GM23338 (cell line): ENCODE results near the gene UPF2. TPM values are rescaled to one million over a fixed set of nuclear protein-coding genes. Genes with fewer than 3 reads are reported as not detected.

ENCODE experiments used
- ATAC-seq: fragments of 200-7000 bp; cut with Tn5 transposase; 3 replicates; pipeline ENCODE4 v1.9.1; 2020
- DNase-seq: peaks from one replicate; pipeline ENCODE4 v3.0.0-alpha.2; 2015; ENCODE audit warnings: low spot score
- H2AFZ ChIP-seq: fragments of 200-600 bp; sonication (generic); 2 replicates; pipeline ENCODE4 v1.8.0; 2016; ENCODE audit warnings: antibody characterized with exemption, mild to moderate bottlenecking, moderate library complexity
- H3F3A ChIP-seq: fragments of 200-600 bp; sonication (generic); replicated peaks from 2 replicates; pipeline ENCODE4 v1.8.0; 2017; ENCODE audit warnings: antibody characterized with exemption, mixed run types, low read depth
- H3K27ac ChIP-seq: fragments of 200-600 bp; sonication (generic); 2 replicates; pipeline ENCODE4 v1.6.1; 2016; ENCODE audit warnings: low read depth
- H3K27me3 ChIP-seq: fragments of 200-600 bp; sonication (generic); 2 replicates; pipeline ENCODE4 v1.8.0; 2016; ENCODE audit warnings: mild to moderate bottlenecking, mixed run types, moderate library complexity; ENCODE audit not compliant: insufficient read depth
- H3K36me3 ChIP-seq: fragments of 200-600 bp; sonication (generic); 2 replicates; pipeline ENCODE4 v1.8.0; 2016; ENCODE audit warnings: mild to moderate bottlenecking; ENCODE audit not compliant: insufficient read depth
- H3K4me1 ChIP-seq: fragments of 200-600 bp; sonication (generic); 2 replicates; pipeline ENCODE4 v1.8.0; 2016; ENCODE audit warnings: mild to moderate bottlenecking, moderate library complexity; ENCODE audit not compliant: insufficient read depth
- H3K4me2 ChIP-seq: fragments of 200-600 bp; sonication (generic); 2 replicates; pipeline ENCODE4 v1.7.1; 2017; ENCODE audit warnings: mixed run types
- H3K4me3 ChIP-seq: fragments of 200-600 bp; sonication (generic); 2 replicates; pipeline ENCODE4 v1.6.1; 2016; ENCODE audit warnings: mixed run types
- H3K79me2 ChIP-seq: fragments of 200-600 bp; sonication (generic); replicated peaks from 2 replicates; pipeline ENCODE4 v1.8.0; 2017; ENCODE audit warnings: mild to moderate bottlenecking; ENCODE audit not compliant: insufficient read depth
- H3K9me2 ChIP-seq: fragments of 200-600 bp; sonication (generic); 2 replicates; pipeline ENCODE4 v1.8.0; 2017; ENCODE audit not compliant: insufficient read depth
- H4K20me1 ChIP-seq: fragments of 200-600 bp; sonication (generic); replicated peaks from 2 replicates; pipeline ENCODE4 v1.8.0; 2017; ENCODE audit warnings: mild to moderate bottlenecking; ENCODE audit not compliant: insufficient read depth
- H3K27ac Mint-ChIP-seq: 2 replicates; pipeline ENCODE4 v1.8.0; 2020; ENCODE audit warnings: inconsistent platforms, mild to moderate bottlenecking, moderate library complexity, mixed read lengths
- H3K27me3 Mint-ChIP-seq: 3 replicates; pipeline ENCODE4 v1.8.0; 2022; ENCODE audit warnings: low read depth, mild to moderate bottlenecking, moderate library complexity, mixed read lengths, inconsistent platforms; ENCODE audit not compliant: insufficient read depth, poor library complexity
- H3K36me3 Mint-ChIP-seq: 3 replicates; pipeline ENCODE4 v1.8.0; 2021; ENCODE audit warnings: low read depth, mild to moderate bottlenecking, inconsistent platforms, moderate library complexity, mixed read lengths
- H3K4me1 Mint-ChIP-seq: 3 replicates; pipeline ENCODE4 v1.8.0; 2020; ENCODE audit warnings: mild to moderate bottlenecking, inconsistent platforms, mixed read lengths
- H3K4me3 Mint-ChIP-seq: 3 replicates; pipeline ENCODE4 v1.8.0; 2021; ENCODE audit warnings: moderate library complexity, mild to moderate bottlenecking, inconsistent platforms, mixed read lengths
- H3K9me3 Mint-ChIP-seq: 3 replicates; pipeline ENCODE4 v1.8.0; 2020; ENCODE audit warnings: moderate library complexity, mild to moderate bottlenecking, inconsistent platforms, mixed read lengths
- CREB1 ChIP-seq: fragments of 250-450 bp; sonication (Bioruptor Pico); IDR thresholded peaks from 2 replicates; pipeline ENCODE4 v1.5.0; 2020; ENCODE audit warnings: low read depth, mild to moderate bottlenecking, moderate library complexity
- EZH2 ChIP-seq: fragments of 200-600 bp; sonication (generic); IDR thresholded peaks from one replicate; pipeline ENCODE4 v1.8.0; 2017; ENCODE audit warnings: antibody characterized with exemption, mild to moderate bottlenecking, low read depth; ENCODE audit not compliant: unreplicated experiment
- EZH2phosphoT487 ChIP-seq: fragments of 200-600 bp; sonication (generic); IDR thresholded peaks from one replicate; pipeline ENCODE4 v1.8.1; 2018; ENCODE audit warnings: antibody characterized with exemption; ENCODE audit not compliant: unreplicated experiment
- JUNB ChIP-seq: IDR thresholded peaks from one replicate; pipeline ENCODE4 v1.6.1; 2016; ENCODE audit warnings: antibody characterized with exemption; ENCODE audit not compliant: unreplicated experiment
- POLR2AphosphoS5 ChIP-seq: IDR thresholded peaks from 2 replicates; pipeline ENCODE4 v1.6.1; 2016; ENCODE audit warnings: antibody characterized with exemption, low read depth
- ZNF114 ChIP-seq: fragments of 250-450 bp; sonication (Bioruptor Pico); IDR thresholded peaks from 2 replicates; pipeline ENCODE4 v1.5.0; 2020; ENCODE audit warnings: mild to moderate bottlenecking, moderate library complexity
- ZNF331 ChIP-seq: fragments of 250-450 bp; sonication (Bioruptor Pico); IDR thresholded peaks from 2 replicates; pipeline ENCODE4 v1.5.0; 2020; ENCODE audit warnings: low read depth, mild to moderate bottlenecking, moderate library complexity
- polyA plus RNA-seq: library from polyadenylated mRNA; unstranded; fragments of >200 nt; fragmentation: Nextera tagmentation; extraction: Ambion mirVana; gene quantifications from 2 replicates; pipeline ENCODE4 v1.2.1, GENCODE V29; 2016
- total RNA-seq: library from RNA; depleted of rRNA; stranded (reverse); fragments of >200 nt; shearing (Covaris generic); gene quantifications from 2 replicates; pipeline ENCODE4 v1.2.3, GENCODE V29; 2014
- TF ChIP-seq, protein P1 (sequence below), 2 experiments: fragments of 200-600 bp in 1 of 2; sonication (generic) in 1 of 2; conservative IDR thresholded peaks; 2 replicates each; pipeline versions ENCODE4 v1.5.1 to v1.6.1; 2016 to 2017; ENCODE audit warnings: antibody characterized with exemption in 2 of 2, low read depth in 2 of 2, mild to moderate bottlenecking in 2 of 2, moderate library complexity in 1 of 2
- TF ChIP-seq, protein P2 (sequence below): IDR thresholded peaks from 2 replicates; pipeline ENCODE4 v1.6.1; 2016; ENCODE audit warnings: antibody characterized with exemption
- TF ChIP-seq, protein P3 (sequence below): fragments of 250-450 bp; sonication (Bioruptor Pico); IDR thresholded peaks from 2 replicates; pipeline ENCODE4 v1.5.0; 2020; ENCODE audit warnings: mild to moderate bottlenecking, moderate library complexity

The UPF2 gene
- total and polyA plus RNA-seq, 2 experiments from 2014 or later, result 29.0 to 78.5 TPM

DNA sequence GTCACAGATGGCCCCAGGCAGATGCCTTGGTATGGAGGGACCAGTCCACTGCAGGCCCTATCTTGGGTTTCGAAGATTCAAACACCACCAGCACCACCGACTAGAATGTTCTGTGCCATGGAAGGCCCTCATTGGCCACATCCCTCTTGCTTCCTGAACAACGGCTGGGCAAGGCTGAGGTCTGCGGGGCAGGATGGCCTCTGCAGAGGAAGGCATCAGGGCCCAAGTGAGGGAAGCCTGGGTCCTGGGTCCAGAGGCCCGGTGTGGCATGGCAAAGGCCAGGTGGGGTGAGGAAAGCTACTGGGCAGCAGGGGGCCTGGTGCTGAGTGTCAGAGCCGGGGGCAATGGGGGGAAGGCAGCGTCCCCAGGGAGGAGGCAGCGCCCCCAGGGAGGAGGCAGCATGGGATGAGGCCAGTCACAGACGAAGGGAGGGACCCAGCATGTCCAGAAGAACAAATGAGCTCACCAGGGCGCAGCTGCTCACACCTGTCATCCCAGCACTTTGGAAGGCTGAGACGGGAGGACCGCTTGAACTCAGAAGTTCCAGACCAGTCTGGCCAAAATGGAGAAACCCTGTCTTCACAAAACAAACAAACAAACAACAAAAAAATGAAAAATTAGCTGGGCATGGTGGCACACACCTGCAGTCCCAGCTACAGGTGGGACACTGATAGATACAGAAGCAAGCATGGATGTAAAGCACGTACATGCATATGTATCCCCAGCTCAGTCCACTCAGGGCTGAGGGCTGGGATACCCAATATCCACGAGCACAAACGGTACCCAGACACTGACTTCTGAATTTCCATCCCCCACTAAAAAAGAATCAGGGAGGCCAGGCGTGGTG is 155.0 kb downstream of the UPF2 start (continued):
- TF ChIP-seq, protein P1, sequence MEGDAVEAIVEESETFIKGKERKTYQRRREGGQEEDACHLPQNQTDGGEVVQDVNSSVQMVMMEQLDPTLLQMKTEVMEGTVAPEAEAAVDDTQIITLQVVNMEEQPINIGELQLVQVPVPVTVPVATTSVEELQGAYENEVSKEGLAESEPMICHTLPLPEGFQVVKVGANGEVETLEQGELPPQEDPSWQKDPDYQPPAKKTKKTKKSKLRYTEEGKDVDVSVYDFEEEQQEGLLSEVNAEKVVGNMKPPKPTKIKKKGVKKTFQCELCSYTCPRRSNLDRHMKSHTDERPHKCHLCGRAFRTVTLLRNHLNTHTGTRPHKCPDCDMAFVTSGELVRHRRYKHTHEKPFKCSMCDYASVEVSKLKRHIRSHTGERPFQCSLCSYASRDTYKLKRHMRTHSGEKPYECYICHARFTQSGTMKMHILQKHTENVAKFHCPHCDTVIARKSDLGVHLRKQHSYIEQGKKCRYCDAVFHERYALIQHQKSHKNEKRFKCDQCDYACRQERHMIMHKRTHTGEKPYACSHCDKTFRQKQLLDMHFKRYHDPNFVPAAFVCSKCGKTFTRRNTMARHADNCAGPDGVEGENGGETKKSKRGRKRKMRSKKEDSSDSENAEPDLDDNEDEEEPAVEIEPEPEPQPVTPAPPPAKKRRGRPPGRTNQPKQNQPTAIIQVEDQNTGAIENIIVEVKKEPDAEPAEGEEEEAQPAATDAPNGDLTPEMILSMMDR (conservative IDR thresholded peaks at IDR 0.05; ENCODE audit: low read depth in 2 of 2), result no peak
- TF ChIP-seq EZH2, result no peak
- TF ChIP-seq JUNB, result no peak
- TF ChIP-seq ZNF114 (CRISPR knock-in tag), result no peak
- no peak for TF ChIP-seq EZH2phosphoT487

- Histone ChIP-seq H3K36me3 (no peaks in the 10 kb centered on the region), H3K4me2 (no peak overlapping the region), H3K27ac (no peak overlapping the region), H3K4me3 (no peak overlapping the region), H2AFZ (no peak overlapping the region), H3F3A (no peaks in the 10 kb centered on the region), H3K79me2 (no peaks in the 10 kb centered on the region), H4K20me1 (no peaks in the 10 kb centered on the region), H3K27me3 (no peaks in the 10 kb centered on the region), H3K4me1 (no peaks in the 10 kb centered on the region), H3K9me2 (no peaks in the 10 kb centered on the region)
- DNase-seq (no peak), ATAC-seq (no peak)
- Mint-ChIP-seq H3K4me1 (no peaks in the 10 kb centered on the region), H3K9me3 (no peaks in the 10 kb centered on the region), H3K36me3 (no peaks in the 10 kb centered on the region), H3K27me3 (peaks cover 3% of the 10 kb centered on the region), H3K27ac (no peak overlapping the region), H3K4me3 (no peak overlapping the region)
- TF ChIP-seq CREB1, result no peak
- TF ChIP-seq, protein P1 (conservative IDR thresholded peaks at IDR 0.05; ENCODE audit: low read depth in 2 of 2), result no peak
- TF ChIP-seq ZNF331 (CRISPR knock-in tag), result no peak
- TF ChIP-seq, protein P2, sequence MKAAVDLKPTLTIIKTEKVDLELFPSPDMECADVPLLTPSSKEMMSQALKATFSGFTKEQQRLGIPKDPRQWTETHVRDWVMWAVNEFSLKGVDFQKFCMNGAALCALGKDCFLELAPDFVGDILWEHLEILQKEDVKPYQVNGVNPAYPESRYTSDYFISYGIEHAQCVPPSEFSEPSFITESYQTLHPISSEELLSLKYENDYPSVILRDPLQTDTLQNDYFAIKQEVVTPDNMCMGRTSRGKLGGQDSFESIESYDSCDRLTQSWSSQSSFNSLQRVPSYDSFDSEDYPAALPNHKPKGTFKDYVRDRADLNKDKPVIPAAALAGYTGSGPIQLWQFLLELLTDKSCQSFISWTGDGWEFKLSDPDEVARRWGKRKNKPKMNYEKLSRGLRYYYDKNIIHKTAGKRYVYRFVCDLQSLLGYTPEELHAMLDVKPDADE, result no peak
- TF ChIP-seq, protein P3, sequence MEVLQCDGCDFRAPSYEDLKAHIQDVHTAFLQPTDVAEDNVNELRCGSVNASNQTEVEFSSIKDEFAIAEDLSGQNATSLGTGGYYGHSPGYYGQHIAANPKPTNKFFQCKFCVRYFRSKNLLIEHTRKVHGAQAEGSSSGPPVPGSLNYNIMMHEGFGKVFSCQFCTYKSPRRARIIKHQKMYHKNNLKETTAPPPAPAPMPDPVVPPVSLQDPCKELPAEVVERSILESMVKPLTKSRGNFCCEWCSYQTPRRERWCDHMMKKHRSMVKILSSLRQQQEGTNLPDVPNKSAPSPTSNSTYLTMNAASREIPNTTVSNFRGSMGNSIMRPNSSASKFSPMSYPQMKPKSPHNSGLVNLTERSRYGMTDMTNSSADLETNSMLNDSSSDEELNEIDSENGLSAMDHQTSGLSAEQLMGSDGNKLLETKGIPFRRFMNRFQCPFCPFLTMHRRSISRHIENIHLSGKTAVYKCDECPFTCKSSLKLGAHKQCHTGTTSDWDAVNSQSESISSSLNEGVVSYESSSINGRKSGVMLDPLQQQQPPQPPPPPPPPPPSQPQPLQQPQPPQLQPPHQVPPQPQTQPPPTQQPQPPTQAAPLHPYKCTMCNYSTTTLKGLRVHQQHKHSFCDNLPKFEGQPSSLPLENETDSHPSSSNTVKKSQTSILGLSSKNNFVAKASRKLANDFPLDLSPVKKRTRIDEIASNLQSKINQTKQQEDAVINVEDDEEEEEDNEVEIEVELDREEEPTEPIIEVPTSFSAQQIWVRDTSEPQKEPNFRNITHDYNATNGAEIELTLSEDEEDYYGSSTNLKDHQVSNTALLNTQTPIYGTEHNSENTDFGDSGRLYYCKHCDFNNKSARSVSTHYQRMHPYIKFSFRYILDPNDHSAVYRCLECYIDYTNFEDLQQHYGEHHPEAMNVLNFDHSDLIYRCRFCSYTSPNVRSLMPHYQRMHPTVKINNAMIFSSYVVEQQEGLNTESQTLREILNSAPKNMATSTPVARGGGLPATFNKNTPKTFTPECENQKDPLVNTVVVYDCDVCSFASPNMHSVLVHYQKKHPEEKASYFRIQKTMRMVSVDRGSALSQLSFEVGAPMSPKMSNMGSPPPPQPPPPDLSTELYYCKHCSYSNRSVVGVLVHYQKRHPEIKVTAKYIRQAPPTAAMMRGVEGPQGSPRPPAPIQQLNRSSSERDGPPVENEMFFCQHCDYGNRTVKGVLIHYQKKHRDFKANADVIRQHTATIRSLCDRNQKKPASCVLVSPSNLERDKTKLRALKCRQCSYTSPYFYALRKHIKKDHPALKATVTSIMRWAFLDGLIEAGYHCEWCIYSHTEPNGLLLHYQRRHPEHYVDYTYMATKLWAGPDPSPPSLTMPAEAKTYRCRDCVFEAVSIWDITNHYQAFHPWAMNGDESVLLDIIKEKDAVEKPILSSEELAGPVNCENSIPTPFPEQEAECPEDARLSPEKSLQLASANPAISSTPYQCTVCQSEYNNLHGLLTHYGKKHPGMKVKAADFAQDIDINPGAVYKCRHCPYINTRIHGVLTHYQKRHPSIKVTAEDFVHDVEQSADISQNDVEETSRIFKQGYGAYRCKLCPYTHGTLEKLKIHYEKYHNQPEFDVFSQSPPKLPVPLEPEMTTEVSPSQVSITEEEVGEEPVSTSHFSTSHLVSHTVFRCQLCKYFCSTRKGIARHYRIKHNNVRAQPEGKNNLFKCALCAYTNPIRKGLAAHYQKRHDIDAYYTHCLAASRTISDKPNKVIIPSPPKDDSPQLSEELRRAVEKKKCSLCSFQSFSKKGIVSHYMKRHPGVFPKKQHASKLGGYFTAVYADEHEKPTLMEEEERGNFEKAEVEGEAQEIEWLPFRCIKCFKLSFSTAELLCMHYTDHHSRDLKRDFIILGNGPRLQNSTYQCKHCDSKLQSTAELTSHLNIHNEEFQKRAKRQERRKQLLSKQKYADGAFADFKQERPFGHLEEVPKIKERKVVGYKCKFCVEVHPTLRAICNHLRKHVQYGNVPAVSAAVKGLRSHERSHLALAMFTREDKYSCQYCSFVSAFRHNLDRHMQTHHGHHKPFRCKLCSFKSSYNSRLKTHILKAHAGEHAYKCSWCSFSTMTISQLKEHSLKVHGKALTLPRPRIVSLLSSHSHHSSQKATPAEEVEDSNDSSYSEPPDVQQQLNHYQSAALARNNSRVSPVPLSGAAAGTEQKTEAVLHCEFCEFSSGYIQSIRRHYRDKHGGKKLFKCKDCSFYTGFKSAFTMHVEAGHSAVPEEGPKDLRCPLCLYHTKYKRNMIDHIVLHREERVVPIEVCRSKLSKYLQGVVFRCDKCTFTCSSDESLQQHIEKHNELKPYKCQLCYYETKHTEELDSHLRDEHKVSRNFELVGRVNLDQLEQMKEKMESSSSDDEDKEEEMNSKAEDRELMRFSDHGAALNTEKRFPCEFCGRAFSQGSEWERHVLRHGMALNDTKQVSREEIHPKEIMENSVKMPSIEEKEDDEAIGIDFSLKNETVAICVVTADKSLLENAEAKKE (CRISPR knock-in tag), result no peak
- no peak for TF ChIP-seq ZNF114 (CRISPR knock-in tag)
- TF ChIP-seq EZH2phosphoT487, result no peak
- no peak for TF ChIP-seq JUNB
- no peak for TF ChIP-seq POLR2AphosphoS5
These were observed 155.8 kb downstream of the UPF2 start for GRCh38 chr10:11886851-11887250.
